ENCODE results near the gene MYO3B.

- TF ChIP-seq TAF1 (IDR thresholded peaks at IDR 0.05; ENCODE audit: borderline replicate concordance, insufficient read depth, low read length) (no peak), REST (IDR thresholded peaks at IDR 0.05; ENCODE audit: insufficient read depth in 1 of 2, low read depth in 2 of 2, low read length in 2 of 2) (no peak), POLR2AphosphoS5 (IDR thresholded peaks at IDR 0.05; ENCODE audit: low read depth, low read length) (no peak)
These were observed 202.3 kb downstream of the MYO3B start for GRCh38 chr2:170380267-170380666.
